Activated CD4-positive, alpha-beta T cell treated with anti-CD3 and anti-CD28 coated beads for 36 hours (primary cell): ENCODE data around the gene RBM47. TPM values are rescaled to one million over a fixed set of nuclear protein-coding genes. Genes with fewer than 3 reads are reported as not detected.
"Not testable (repeated sequence)": the region's sequence is repeated elsewhere in the genome, so short reads cannot be mapped to it uniquely, and the experiment has no call there.

ENCODE experiments used
- ATAC-seq: fragments of 200-7000 bp; cut with Tn5 transposase; one replicate; pipeline ENCODE4 v1.10.0; 2021; ENCODE audit warnings: mild to moderate bottlenecking, moderate library complexity
- CTCF ChIA-PET: fragments of 350-600 bp; sonication (Branson Sonifier 250); formaldehyde crosslinking; loops from one replicate; lab custom pipeline; 2021; ENCODE audit warnings: antibody characterized with exemption; lab: Charles Lee
- POLR2A ChIA-PET: fragments of 350-600 bp; sonication (Branson Sonifier 250); formaldehyde crosslinking; loops from one replicate; lab custom pipeline; 2021; ENCODE audit warnings: antibody characterized with exemption, inconsistent platforms; lab: Charles Lee
- DNase-seq: peaks from one replicate; pipeline ENCODE4 v3.0.0-alpha.2; 2020
- H3K27ac Mint-ChIP-seq: one replicate; pipeline ENCODE4 v1.8.0; 2021; ENCODE audit warnings: mixed read lengths
- H3K27me3 Mint-ChIP-seq: one replicate; pipeline ENCODE4 v1.8.0; 2021; ENCODE audit warnings: mixed read lengths
- H3K36me3 Mint-ChIP-seq: one replicate; pipeline ENCODE4 v1.8.0; 2021; ENCODE audit warnings: low read depth, mixed read lengths
- H3K4me1 Mint-ChIP-seq: one replicate; pipeline ENCODE4 v1.8.0; 2021; ENCODE audit warnings: mixed read lengths
- H3K4me3 Mint-ChIP-seq: one replicate; pipeline ENCODE4 v1.8.0; 2021; ENCODE audit warnings: mild to moderate bottlenecking, moderate library complexity, mixed read lengths
- H3K9me3 Mint-ChIP-seq: one replicate; pipeline ENCODE4 v1.8.0; 2021; ENCODE audit warnings: low read depth, mixed read lengths
- intact Hi-C, 2 experiments: fragments of 100-400 bp; cut with DNase I in 1 of 2; cut with micrococcal nuclease in 1 of 2; formaldehyde crosslinking; loops; one replicate each; pipeline versions ENCODE4 v1.14.2 to v1.15.1; 2022 to 2024; cut with DNase I, micrococcal nuclease
- total RNA-seq, 2 experiments: library from RNA; stranded (reverse); gene quantifications; one replicate each; pipeline ENCODE4 v1.2.3, GENCODE V29; 2021

The RBM47 gene
- total RNA-seq, 2 experiments from 2014 or later, result 3.2 to 4.4 TPM

GRCh38 chr4:40651280-40651679 is 21.6 kb upstream of the RBM47 start:
- DNase-seq (no peak), ATAC-seq (no peak)
- peaks cover 4% of the 10 kb centered on the region for H3K4me1 Mint-ChIP-seq
- H3K9me3 Mint-ChIP-seq, result no peaks in the 10 kb centered on the region
- intact Hi-C loops, result no loop called here
- no peaks in the 10 kb centered on the region for H3K36me3 Mint-ChIP-seq
- ChIA-PET CTCF (interaction anchor here (0.6 to 1.2 kb wide), 3 partner anchors 16 to 198 kb away, joined by 3 to 4 read pairs (median 3); no protein-coding TSS in a partner anchor), POLR2A (no interaction called here)
- H3K27me3 Mint-ChIP-seq, result no peaks in the 10 kb centered on the region
- H3K4me3 Mint-ChIP-seq, result no peak overlapping the region
- H3K27ac Mint-ChIP-seq, result peak overlapping the region; percentile 19

GRCh38 chr4:40649321-40649720 is 19.7 kb upstream of the RBM47 start:
- Mint-ChIP-seq H3K4me3 (no peak overlapping the region), H3K27ac (no peak overlapping the region), H3K36me3 (no peaks in the 10 kb centered on the region), H3K9me3 (no peaks in the 10 kb centered on the region), H3K4me1 (no peaks in the 10 kb centered on the region), H3K27me3 (no peaks in the 10 kb centered on the region)
- no peak for DNase-seq
- ATAC-seq, result no peak
- intact Hi-C loops, result no loop called here
- CTCF ChIA-PET, result no interaction called here
- POLR2A ChIA-PET, result no interaction called here

GRCh38 chr4:40648742-40649281 is 19.1 kb upstream of the RBM47 start:
- ChIA-PET CTCF (no interaction called here), POLR2A (no interaction called here)
- no peak overlapping the region for H3K27ac Mint-ChIP-seq
- no peaks in the 10 kb centered on the region for H3K9me3 Mint-ChIP-seq
- no peaks in the 10 kb centered on the region for H3K36me3 Mint-ChIP-seq
- DNase-seq (no peak), ATAC-seq (no peak)
- H3K27me3 Mint-ChIP-seq, result no peaks in the 10 kb centered on the region
- intact Hi-C loops, result no loop called here
- no peaks in the 10 kb centered on the region for H3K4me1 Mint-ChIP-seq
- H3K4me3 Mint-ChIP-seq, result no peak overlapping the region

- Mint-ChIP-seq H3K4me3 (no peak overlapping the region), H3K27ac (no peak overlapping the region), H3K27me3 (no peaks in the 10 kb centered on the region), H3K4me1 (no peaks in the 10 kb centered on the region), H3K36me3 (no peaks in the 10 kb centered on the region), H3K9me3 (no peaks in the 10 kb centered on the region)
- intact Hi-C loops, result no loop called here
- ATAC-seq (no peak), DNase-seq (no peak)
- ChIA-PET POLR2A (interaction anchor here (0.6 kb wide), 1 partner anchor 42 kb away, joined by 3 read pairs; no protein-coding TSS in a partner anchor), CTCF (interaction anchor here (0.6 kb wide), 1 partner anchor 71 kb away, joined by 3 read pairs; no protein-coding TSS in a partner anchor)
Observed at GRCh38 chr4:40648131-40648530, 18.5 kb upstream of the RBM47 start.

- Mint-ChIP-seq H3K36me3 (no peaks in the 10 kb centered on the region), H3K4me1 (no peaks in the 10 kb centered on the region), H3K4me3 (no peak overlapping the region), H3K27me3 (no peaks in the 10 kb centered on the region), H3K9me3 (no peaks in the 10 kb centered on the region), H3K27ac (no peak overlapping the region)
- ATAC-seq (no peak), DNase-seq (no peak)
- CTCF ChIA-PET, result interaction anchor here (0.6 to 0.8 kb wide), 3 partner anchors 10 to 610 kb away, joined by 3 read pairs; no protein-coding TSS in a partner anchor
- intact Hi-C loops, result no loop called here
- POLR2A ChIA-PET, result no interaction called here
Observed at GRCh38 chr4:40645586-40645985, 15.9 kb upstream of the RBM47 start.

- Mint-ChIP-seq H3K4me1 (peaks cover 22% of the 10 kb centered on the region), H3K27me3 (peaks cover 18% of the 10 kb centered on the region), H3K9me3 (no peaks in the 10 kb centered on the region), H3K27ac (no peak overlapping the region), H3K4me3 (no peak overlapping the region), H3K36me3 (no peaks in the 10 kb centered on the region)
- ATAC-seq (no peak), DNase-seq (no peak)
- intact Hi-C loops, result no loop called here
- CTCF ChIA-PET, result no interaction called here
- POLR2A ChIA-PET, result no interaction called here
Observed at GRCh38 chr4:40632080-40632479, 2.4 kb upstream of the RBM47 start.

GRCh38 chr4:40630335-40631021 is 814 bp upstream of the RBM47 start:
- H3K27me3 Mint-ChIP-seq, result peaks cover 24% of the 10 kb centered on the region
- intact Hi-C loops, result no loop called here
- POLR2A ChIA-PET, result no interaction called here
- H3K4me3 Mint-ChIP-seq, result peak overlapping the region; percentile 73
- DNase-seq (peak; percentile 12), ATAC-seq (no peak)
- no peaks in the 10 kb centered on the region for H3K9me3 Mint-ChIP-seq
- H3K36me3 Mint-ChIP-seq, result no peaks in the 10 kb centered on the region
- CTCF ChIA-PET, result interaction anchor here (0.8 kb wide), 1 partner anchor 11 kb away, joined by 3 read pairs; no protein-coding TSS in a partner anchor
- H3K4me1 Mint-ChIP-seq, result peaks cover 36% of the 10 kb centered on the region
- H3K27ac Mint-ChIP-seq, result peak overlapping the region; percentile 79

- intact Hi-C loops, result loop anchor here (2.0 to 5.0 kb wide), 2 partner anchors 73 to 90 kb away; no protein-coding TSS in a partner anchor
- H3K4me3 Mint-ChIP-seq, result peak overlapping the region; percentile 73
- CTCF ChIA-PET, result no interaction called here
- peaks cover 24% of the 10 kb centered on the region for H3K27me3 Mint-ChIP-seq
- no peaks in the 10 kb centered on the region for H3K36me3 Mint-ChIP-seq
- peaks cover 36% of the 10 kb centered on the region for H3K4me1 Mint-ChIP-seq
- no peak for ATAC-seq
- DNase-seq, result no peak
- POLR2A ChIA-PET, result interaction anchor here (0.6 kb wide), 1 partner anchor 429 kb away, joined by 4 read pairs; no protein-coding TSS in a partner anchor
- no peak overlapping the region for H3K27ac Mint-ChIP-seq
- H3K9me3 Mint-ChIP-seq, result no peaks in the 10 kb centered on the region
Observed at GRCh38 chr4:40628888-40629287, 776 bp downstream of the RBM47 start.

GRCh38 chr4:40628407-40628806 is 1.3 kb downstream of the RBM47 start:
- peaks cover 37% of the 10 kb centered on the region for H3K4me1 Mint-ChIP-seq
- peak overlapping the region; percentile 73 for H3K4me3 Mint-ChIP-seq
- ATAC-seq, H3K9me3 Mint-ChIP-seq, DNase-seq, CTCF ChIA-PET, H3K36me3 Mint-ChIP-seq, H3K27ac Mint-ChIP-seq: not testable (repeated sequence)
- intact Hi-C loops, result loop anchor here (2.0 to 5.0 kb wide), 2 partner anchors 74 to 90 kb away; no protein-coding TSS in a partner anchor
- H3K27me3 Mint-ChIP-seq, result peaks cover 24% of the 10 kb centered on the region
- POLR2A ChIA-PET, result interaction anchor here (0.6 kb wide), 1 partner anchor 428 kb away, joined by 4 read pairs; no protein-coding TSS in a partner anchor

- peaks cover 24% of the 10 kb centered on the region for H3K27me3 Mint-ChIP-seq
- peaks cover 46% of the 10 kb centered on the region for H3K4me1 Mint-ChIP-seq
- no peak overlapping the region for H3K27ac Mint-ChIP-seq
- ATAC-seq (no peak), DNase-seq (no peak)
- no peaks in the 10 kb centered on the region for H3K9me3 Mint-ChIP-seq
- H3K36me3 Mint-ChIP-seq, result no peaks in the 10 kb centered on the region
- CTCF ChIA-PET, result no interaction called here
- H3K4me3 Mint-ChIP-seq, result peak overlapping the region; percentile 17
- POLR2A ChIA-PET, result no interaction called here
- intact Hi-C loops, result loop anchor here (1.0 to 5.0 kb wide), 4 partner anchors 35 to 94 kb away; no protein-coding TSS in a partner anchor
Observed at GRCh38 chr4:40627540-40627939, 2.1 kb downstream of the RBM47 start.

GRCh38 chr4:40626183-40626990 is 3.3 kb downstream of the RBM47 start:
- H3K9me3 Mint-ChIP-seq, result peaks cover 4% of the 10 kb centered on the region
- peaks cover 55% of the 10 kb centered on the region for H3K4me1 Mint-ChIP-seq
- POLR2A ChIA-PET, result interaction anchor here (0.6 to 1.2 kb wide), 3 partner anchors 12 to 397 kb away, joined by 3 to 5 read pairs (median 3); no protein-coding TSS in a partner anchor
- ATAC-seq (no peak), DNase-seq (peak; percentile 41)
- intact Hi-C loops, result loop anchor here (2.0 to 5.0 kb wide), 3 partner anchors 36 to 76 kb away; no protein-coding TSS in a partner anchor
- H3K4me3 Mint-ChIP-seq, result peak overlapping the region; percentile 17
- H3K27me3 Mint-ChIP-seq, result peaks cover 28% of the 10 kb centered on the region
- peaks cover 4% of the 10 kb centered on the region for H3K36me3 Mint-ChIP-seq
- CTCF ChIA-PET, result interaction anchor here (0.9 kb wide), 1 partner anchor 28 kb away, joined by 3 read pairs; no protein-coding TSS in a partner anchor
- H3K27ac Mint-ChIP-seq, result no peak overlapping the region
